NT2/D1 (cell line): ENCODE data around the gene SORCS1.

Source experiments
- SUZ12 ChIP-seq: IDR thresholded peaks from 2 replicates; pipeline ENCODE4 v1.6.1; 2011; ENCODE audit not compliant: insufficient read length, insufficient read depth; ENCODE audit errors: extremely low read depth
- YY1 ChIP-seq: IDR thresholded peaks from 2 replicates; pipeline ENCODE4 v1.6.1; 2011; ENCODE audit not compliant: insufficient read length, insufficient read depth
- ZNF274 ChIP-seq: IDR thresholded peaks from 2 replicates; pipeline ENCODE4 v1.6.1; 2011; ENCODE audit warnings: mild to moderate bottlenecking, low read depth, low read length

DNA sequence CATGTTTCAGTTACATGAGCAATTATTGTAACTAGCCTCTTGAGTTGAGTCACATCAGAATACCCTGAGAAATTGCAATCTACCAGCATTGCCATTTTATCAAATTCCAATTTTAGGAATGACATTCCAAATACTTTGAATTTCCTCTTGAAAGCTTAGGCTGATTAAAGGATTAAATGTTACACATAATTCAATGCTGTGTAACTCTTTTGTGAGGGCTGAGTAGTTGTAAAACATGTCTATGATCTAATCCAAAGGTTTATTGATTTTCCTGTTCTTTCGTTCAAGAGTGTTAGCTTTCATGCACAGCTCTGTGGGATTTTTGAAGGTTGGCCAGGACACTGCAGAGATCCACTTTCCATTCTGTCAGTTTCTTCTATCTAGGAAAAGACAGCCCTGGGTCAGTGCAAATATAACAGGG is 193.1 kb downstream of the SORCS1 start:
- TF ChIP-seq YY1 (no peak), ZNF274 (no peak), SUZ12 (no peak)
